ENCODE measurements around the gene TMEM229A.

DNA sequence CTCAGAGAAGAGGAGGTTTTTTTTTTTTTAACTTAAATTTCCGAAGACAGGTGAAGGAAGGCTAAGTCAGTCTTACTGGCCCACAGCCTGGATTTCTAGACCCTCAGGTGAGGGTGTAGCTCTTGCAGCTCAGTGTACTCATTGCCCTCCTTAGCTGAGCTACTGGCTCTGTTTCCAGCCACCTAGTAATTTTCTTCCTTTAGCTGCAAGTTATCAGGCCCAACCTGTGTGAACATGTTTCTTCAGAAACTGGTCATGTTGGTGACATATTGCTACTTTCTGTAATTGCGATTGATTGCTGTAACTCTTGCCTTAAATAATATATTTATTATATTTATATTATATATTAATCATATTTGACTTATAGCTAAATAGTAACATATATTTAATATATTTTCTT, 10.0 kb upstream of the TMEM229A start:
- TF ChIP-seq, protein P1, sequence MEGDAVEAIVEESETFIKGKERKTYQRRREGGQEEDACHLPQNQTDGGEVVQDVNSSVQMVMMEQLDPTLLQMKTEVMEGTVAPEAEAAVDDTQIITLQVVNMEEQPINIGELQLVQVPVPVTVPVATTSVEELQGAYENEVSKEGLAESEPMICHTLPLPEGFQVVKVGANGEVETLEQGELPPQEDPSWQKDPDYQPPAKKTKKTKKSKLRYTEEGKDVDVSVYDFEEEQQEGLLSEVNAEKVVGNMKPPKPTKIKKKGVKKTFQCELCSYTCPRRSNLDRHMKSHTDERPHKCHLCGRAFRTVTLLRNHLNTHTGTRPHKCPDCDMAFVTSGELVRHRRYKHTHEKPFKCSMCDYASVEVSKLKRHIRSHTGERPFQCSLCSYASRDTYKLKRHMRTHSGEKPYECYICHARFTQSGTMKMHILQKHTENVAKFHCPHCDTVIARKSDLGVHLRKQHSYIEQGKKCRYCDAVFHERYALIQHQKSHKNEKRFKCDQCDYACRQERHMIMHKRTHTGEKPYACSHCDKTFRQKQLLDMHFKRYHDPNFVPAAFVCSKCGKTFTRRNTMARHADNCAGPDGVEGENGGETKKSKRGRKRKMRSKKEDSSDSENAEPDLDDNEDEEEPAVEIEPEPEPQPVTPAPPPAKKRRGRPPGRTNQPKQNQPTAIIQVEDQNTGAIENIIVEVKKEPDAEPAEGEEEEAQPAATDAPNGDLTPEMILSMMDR (conservative IDR thresholded peaks at IDR 0.05), result no peak
- TF ChIP-seq EZH2 (IDR thresholded peaks at IDR 0.05; ENCODE audit: low read depth), result no peak
